ENCODE results near the gene ARHGAP28. TPM values are rescaled to one million over a fixed set of nuclear protein-coding genes. Genes with fewer than 3 reads are reported as not detected.

Gene ARHGAP28
- total RNA-seq, 1 donor from 2014 or later: 104 TPM

DNA sequence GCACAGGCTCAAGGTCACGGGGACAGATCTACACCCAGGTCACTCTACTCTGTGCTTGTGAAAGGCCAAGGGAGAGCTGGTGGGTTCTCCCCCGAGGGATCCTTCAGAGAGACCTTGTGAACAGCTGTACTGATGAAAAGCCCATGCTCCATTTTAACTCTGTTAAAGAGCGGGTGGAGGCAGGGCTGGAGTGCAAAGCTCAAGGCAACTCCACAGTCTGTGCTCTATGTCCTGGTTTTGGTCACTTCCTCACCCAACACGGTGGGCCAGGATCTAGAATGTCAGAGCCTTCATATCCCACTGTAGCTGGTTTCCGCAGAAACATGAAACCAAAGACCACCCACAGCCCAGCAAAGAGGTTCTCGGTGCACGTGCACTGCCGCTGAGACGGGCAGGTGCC, 210.9 kb downstream of the ARHGAP28 start:
- Mint-ChIP-seq H3K4me1 (ENCODE audit: unreplicated experiment) (peaks cover 3% of the 10 kb centered on the region), H3K27me3 (no peaks in the 10 kb centered on the region), H3K9me3 (no peaks in the 10 kb centered on the region), H3K27ac (no peak overlapping the region), H3K4me3 (no peak overlapping the region), H3K36me3 (peaks cover 9% of the 10 kb centered on the region)
- no peak for DNase-seq (ENCODE audit: extremely low spot score, unreplicated experiment)
- TF ChIP-seq CTCF (conservative IDR thresholded peaks at IDR 0.05): no peak

- TF ChIP-seq CTCF (conservative IDR thresholded peaks at IDR 0.05): no peak
- Mint-ChIP-seq H3K27ac (no peak overlapping the region), H3K9me3 (no peaks in the 10 kb centered on the region), H3K36me3 (peaks cover 13% of the 10 kb centered on the region), H3K4me1 (ENCODE audit: unreplicated experiment) (peaks cover 3% of the 10 kb centered on the region), H3K27me3 (no peaks in the 10 kb centered on the region), H3K4me3 (no peak overlapping the region)
- no peak for DNase-seq (ENCODE audit: extremely low spot score, unreplicated experiment)
These were observed 212.5 kb downstream of the ARHGAP28 start for GRCh38 chr18:6941996-6942395.

GRCh38 chr18:6942742-6943141, 213.2 kb downstream of the ARHGAP28 start:
- H3K9me3 Mint-ChIP-seq: no peaks in the 10 kb centered on the region
- DNase-seq (ENCODE audit: extremely low spot score, unreplicated experiment): no peak
- no peak overlapping the region for H3K27ac Mint-ChIP-seq
- H3K36me3 Mint-ChIP-seq: peaks cover 20% of the 10 kb centered on the region
- TF ChIP-seq CTCF (conservative IDR thresholded peaks at IDR 0.05): no peak
- H3K4me3 Mint-ChIP-seq: no peak overlapping the region
- H3K4me1 Mint-ChIP-seq (ENCODE audit: unreplicated experiment): peaks cover 3% of the 10 kb centered on the region
- H3K27me3 Mint-ChIP-seq: no peaks in the 10 kb centered on the region

DNA sequence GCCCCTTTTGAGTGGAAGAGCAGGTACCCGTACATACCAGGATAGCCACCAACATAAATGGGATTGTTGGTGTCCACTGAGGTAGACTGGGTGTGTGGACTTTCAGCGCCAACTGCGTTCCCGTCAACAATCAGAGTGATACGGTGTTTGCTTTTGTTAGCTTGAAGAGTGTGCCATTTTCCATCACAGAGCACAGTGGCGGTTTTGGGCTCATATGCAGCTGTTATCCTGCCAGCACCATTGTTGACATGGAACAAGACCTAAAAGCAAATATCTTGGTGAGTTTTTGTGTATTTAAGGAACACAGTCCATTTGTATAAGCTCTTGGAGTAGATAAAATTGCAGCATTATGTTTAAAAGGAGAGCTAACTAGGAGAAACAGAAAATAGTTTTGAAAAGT, 213.6 kb downstream of the ARHGAP28 start:
- DNase-seq (ENCODE audit: extremely low spot score, unreplicated experiment): no peak
- Mint-ChIP-seq H3K27ac (no peak overlapping the region), H3K4me3 (no peak overlapping the region), H3K27me3 (no peaks in the 10 kb centered on the region), H3K9me3 (no peaks in the 10 kb centered on the region), H3K36me3 (peaks cover 23% of the 10 kb centered on the region), H3K4me1 (ENCODE audit: unreplicated experiment) (peaks cover 3% of the 10 kb centered on the region)
- no peak for TF ChIP-seq CTCF (conservative IDR thresholded peaks at IDR 0.05)

DNA sequence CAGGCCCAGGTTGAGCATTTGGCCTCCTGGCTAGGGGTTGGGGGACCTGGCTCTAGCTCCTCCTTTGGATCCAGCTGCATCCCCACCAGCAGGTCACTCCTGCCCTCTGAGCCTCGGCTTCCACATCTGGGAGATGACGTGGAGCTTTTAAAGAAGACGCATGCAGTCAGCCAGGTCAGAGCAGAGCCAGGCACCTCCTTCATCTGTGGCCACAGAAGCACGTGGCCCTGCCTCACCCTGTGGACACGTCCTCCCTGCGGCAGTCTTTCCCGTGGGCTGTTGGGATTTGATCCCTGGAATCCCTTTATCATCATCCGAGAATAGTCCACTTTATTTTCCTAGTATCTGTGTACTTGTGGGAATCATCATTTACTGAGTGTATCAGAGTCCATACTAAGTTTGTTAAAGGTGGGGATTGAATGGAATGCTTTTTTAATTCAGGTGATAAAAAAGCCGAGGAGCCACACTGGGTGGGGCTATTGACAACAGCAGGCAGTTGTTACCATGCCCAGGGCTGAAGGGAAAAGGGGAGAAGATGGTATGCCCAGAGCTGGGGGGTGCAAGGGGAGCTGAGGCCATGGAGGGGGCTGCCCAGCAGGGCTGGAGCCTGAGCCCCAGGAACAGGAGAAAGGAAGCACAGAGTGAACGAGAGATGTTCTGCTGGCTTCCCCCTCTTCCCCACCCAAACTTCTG, 218.0 kb downstream of the ARHGAP28 start:
- DNase-seq (ENCODE audit: extremely low spot score, unreplicated experiment): no peak
- H3K4me3 Mint-ChIP-seq: no peak overlapping the region
- no peaks in the 10 kb centered on the region for H3K9me3 Mint-ChIP-seq
- no peak for TF ChIP-seq CTCF (conservative IDR thresholded peaks at IDR 0.05)
- no peaks in the 10 kb centered on the region for H3K4me1 Mint-ChIP-seq (ENCODE audit: unreplicated experiment)
- H3K27ac Mint-ChIP-seq: peak overlapping the region; percentile 14
- peaks cover 38% of the 10 kb centered on the region for H3K36me3 Mint-ChIP-seq
- H3K27me3 Mint-ChIP-seq: no peaks in the 10 kb centered on the region
